Activated T-cell treated with anti-CD3 and anti-CD28 coated beads for 1 hour (primary cell): ENCODE data around the gene CDC42SE2.
"Not testable (repeated sequence)": the region's sequence is repeated elsewhere in the genome, so short reads cannot be mapped to it uniquely, and the experiment has no call there.

Experiments used
- DNase-seq: peaks from one replicate; pipeline ENCODE4 v3.0.0-alpha.2; 2020; ENCODE audit warnings: low read depth

Gene CDC42SE2

DNA sequence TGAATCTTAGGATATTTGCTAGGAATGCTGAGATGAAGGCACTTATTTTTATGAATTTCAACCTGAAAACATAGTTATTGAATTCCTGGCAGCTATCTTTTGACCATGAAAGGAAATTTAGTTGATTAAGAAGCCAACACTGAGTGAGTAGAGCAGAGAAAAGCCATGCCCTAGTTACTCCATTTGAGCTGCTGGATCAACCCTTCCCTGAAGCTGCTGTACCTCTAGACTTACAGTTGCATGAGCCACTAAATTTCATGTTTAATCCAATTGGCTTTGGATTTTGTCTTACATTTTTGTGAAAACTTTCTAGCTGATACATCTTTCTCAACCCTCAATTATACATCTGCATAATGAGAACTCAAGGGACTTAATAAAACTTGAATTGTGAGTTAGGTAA lies 54.6 kb downstream of the CDC42SE2 start:
- no peak for DNase-seq

DNA sequence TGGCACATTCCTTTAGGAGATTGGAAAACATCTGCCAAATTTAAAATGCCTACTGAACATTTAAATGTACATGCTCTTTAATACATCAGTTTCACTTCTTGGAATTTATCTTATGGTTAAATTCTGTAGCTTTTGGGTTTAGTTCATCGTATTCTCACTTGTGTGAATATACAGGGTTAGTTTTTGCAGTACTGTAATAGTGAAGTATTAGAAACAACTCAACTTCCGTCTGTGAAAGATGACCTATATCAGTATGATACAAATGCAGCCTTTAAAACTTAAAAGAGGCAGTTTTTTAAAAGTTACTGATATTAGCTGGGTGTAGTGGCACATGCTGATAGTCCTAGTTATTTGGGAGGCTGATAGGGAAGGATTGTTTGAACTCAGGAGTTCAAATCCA lies 57.2 kb downstream of the CDC42SE2 start:
- no peak for DNase-seq

DNA sequence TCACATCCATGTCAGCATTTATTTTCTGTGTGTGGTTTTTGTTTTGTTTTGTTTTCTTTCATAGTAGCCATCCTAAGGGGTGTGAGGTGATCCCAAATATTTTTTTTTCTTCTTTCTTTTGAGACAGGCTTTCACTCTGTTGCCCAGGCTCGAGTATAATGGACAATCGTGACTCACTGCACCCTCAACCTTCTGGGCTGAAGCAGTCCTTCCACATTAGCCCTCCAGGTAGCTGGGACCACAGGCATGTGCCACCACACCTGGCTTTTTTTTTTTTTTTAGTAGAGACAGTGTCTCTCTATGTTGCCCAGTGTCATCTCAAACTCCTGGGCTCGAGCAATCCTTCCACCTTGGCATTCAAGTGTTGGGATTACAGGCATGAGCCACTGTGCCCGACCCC lies 59.1 kb downstream of the CDC42SE2 start:
- no peak for DNase-seq

DNA sequence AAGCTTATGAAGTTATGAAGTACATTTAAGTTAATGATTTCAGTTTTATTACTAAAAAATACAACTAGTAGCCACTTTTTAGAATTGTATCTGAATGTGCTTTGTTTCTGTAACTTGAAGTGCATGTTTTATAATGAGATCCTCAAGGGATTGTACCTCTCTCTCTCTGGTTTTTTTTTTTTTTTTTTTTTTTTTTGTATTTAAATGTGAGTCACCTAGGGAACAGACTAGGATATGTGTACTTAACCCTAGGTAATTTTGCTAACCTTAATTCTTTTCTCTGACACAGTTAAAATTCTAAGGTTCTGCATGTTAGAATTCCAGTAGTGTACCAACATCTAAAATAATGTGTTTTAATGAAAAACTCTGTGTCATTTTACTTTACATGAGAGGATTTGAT lies 59.5 kb downstream of the CDC42SE2 start:
- DNase-seq, result no peak

DNA sequence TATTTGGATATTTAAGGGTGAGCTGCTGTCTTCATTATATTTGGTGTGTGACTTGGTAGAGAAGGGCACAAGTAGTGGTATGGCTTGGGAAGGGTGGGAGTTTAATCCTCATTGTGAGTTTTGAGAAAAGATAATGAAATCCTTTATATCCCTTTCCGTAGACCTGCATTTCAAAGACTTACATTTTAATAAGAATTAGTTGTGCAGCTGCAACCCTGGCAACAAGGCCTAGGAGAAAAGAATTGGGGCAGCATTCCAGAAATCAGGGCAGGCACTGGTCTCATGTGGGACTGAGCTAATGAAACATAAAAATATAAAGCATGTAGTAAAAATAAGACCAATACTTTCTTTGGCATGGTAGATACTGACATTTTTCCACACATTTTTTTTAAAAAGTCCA lies 60.5 kb downstream of the CDC42SE2 start:
- DNase-seq, result no peak

DNA sequence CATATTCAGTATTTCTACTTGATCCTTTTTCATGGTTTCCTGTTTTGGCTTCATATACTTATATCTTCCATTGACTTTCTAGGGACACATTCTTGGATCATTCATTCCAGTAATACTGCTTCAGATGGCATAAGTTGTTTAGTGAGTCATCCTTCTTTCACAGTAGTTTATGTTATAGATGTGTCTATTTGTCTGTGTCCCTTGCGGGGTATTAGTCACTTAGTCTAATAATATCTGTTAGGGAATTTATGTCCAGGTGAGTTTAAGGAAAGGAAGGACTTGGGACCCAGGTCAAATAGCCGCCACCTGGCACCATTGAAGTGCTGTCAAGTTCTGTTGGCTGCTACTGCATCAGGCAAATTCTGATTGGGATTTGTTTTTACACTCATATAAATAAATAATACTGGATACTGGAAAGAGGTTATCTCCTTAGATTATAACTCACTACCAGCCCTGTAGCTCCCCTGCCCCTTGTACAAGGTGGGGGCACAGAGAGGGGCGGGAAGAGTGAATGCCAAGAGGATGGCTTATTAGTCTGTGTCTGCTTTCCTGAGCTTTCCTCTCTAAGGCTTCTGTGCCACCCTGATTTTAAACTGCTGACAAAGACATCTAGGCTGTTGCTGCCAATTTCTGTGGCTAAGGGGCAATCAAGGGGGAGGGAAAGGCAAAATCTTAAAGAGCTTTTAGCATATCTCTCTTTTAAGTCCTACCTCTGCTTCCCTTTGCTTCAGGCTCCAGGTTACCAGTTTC lies 64.9 kb downstream of the CDC42SE2 start:
- DNase-seq, result no peak

DNA sequence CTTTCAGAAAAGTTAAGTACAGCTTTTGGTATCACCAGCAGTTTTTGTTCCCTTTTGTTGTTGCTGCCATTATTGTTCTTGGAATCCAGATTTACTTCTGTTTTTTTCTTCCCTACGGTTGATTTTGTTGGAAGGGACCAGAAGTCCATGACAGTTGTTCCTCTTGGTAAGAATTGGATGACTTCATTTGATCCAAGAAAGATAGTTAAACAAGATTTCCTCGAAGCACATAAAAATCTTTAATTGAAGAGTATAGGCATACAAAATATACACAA lies 65.4 kb downstream of the CDC42SE2 start:
- no peak for DNase-seq

DNA sequence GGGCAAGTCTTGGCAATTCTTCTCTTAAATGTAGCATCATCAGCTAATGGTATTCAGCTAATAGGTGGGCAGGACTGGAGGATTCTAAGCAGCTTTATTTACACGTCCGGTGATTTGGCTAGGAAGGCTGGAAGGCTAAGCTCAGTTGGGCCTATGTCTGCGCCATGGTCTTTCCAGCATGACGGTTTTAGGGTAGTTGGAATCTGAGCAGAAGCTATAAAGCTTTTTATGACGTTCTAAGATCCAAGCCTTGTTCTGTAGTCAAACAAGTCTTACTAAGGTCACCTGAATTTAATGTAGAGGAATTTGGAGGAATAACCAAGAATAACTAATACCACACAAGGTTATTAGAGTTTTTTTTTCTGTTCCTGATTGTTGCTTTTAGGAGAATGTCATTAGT lies 66.2 kb downstream of the CDC42SE2 start:
- no peak for DNase-seq

DNA sequence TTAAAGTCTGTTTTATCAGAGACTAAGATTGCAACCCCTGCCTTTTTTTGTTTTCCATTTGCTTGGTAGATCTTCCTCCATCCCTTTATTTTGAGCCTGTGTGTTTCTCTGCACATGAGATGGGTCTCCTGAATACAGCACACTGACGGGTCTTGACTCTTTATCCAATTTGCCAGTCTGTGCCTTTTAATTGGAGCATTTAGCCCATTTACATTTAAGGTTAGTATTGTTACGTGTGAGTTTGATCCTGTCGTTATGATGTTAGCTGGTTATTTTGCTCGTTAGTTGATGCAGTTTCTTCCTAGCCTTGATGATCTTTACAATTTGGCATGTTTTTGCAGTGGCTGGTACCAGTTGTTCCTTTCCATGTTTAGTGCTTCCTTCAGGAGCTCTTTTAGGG lies 71.9 kb downstream of the CDC42SE2 start:
- DNase-seq, result not testable (repeated sequence)

DNA sequence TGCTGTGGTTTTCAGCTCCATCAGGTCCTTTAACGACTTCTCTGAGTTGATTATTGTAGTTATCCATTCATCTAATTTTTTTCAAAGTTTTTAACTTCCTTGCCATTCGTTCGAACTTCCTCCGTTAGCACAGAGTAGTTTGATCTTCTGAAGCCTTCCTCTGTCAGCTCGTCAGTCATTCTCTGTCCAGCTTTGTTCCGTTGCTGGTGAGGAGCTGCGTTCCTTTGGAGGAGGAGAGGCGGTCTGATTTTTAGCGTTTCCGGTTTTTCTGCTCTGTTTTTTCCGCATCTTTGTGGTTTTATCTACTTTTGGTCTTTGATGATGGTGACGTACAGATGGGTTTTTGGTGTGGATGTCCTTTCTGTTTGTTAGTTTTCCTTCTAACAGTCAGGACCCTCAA lies 72.9 kb downstream of the CDC42SE2 start:
- DNase-seq, result not testable (repeated sequence)

DNA sequence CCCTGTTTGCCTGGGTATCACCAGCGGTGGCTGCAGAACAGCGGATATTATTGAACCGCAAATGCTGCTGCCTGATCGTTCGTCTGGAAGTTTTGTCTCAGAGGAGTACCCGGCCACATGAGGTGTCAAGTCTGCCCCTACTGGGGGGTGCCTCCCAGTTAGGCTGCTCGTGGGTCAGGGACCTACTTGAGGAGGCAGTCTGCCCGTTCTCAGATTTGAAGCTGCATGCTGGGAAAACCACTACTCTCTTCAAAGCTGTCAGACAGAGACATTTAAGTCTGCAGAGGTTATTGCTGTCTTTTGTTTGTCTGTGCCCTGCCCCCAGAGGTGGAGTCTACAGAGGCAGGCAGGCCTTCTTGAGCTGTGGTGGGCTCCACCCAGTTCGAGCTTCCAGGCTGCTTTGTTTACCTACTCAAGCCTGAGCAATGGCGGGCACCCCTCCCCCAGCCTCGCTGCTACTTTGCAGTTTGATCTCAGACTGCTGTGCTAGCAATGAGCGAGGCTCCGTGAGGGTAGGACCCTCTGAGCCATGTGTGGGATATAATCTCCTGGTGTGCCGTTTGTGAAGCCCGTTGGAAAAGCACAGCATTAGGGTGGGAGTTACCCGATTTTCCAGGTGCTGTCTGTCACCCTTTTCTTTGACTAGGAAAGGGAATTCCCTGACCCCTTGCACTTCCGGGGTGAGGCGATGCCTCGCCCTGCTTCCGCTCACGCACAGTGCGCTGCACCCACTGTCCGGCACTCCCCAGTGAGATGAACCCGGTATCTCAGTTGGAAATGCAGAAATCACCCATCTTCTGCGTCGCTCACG lies 73.6 kb downstream of the CDC42SE2 start:
- DNase-seq, result not testable (repeated sequence)

DNA sequence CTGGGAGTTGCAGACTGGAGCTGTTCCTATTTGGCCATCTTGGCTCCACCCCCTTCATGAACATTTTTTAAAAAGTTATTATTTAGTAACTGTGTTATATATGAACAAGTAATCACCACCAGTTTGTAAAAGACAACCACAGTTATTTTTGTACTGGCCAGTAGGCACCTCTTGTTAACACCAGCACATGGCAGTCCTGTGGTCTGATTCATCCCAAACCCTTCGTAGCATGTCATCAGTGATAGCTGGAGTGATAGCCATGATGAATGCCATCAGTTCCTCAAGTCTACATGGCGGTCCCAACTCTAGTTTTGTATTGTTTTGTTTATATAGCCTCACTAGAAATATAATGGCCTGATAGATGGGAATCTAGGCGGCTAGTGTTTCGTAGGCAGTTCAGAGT lies 74.2 kb downstream of the CDC42SE2 start:
- DNase-seq, result no peak

DNA sequence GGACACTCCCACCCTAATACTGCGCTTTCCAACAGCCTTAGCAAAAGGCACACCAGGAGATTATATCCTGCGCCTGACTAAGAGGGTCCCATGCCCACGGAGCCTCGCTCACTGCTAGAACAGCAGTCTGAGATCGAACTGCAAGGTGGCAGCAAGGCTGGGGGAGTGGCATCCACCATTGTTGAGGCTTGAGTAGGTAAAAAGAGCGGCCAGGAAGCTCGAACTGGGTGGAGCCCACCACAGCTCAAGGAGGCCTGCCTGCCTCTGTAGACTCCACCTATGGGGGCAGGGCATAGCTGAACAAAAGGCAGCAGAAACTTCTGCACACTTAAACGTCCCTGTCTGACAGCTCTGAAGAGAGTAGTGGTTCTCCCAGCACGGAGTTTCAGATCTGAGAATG lies 80.4 kb downstream of the CDC42SE2 start:
- DNase-seq, result not testable (repeated sequence)

DNA sequence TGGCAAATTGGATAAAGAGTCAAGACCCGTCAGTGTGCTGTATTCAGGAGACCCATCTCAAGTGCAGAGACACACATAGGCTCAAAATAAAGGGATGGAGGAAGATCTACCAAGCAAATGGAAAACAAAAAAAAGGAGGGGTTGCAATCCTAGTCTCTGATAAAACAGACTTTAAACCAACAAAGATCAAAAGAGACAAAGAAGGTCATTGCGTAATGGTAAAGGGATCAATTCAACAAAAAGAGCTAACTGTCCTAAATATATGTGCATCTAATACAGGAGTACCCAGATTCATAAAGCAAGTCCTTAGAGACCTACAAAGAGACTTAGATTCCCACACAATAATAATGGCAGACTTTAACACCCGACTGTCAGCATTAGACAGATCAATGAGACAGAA lies 82.4 kb downstream of the CDC42SE2 start:
- not testable (repeated sequence) for DNase-seq

DNA sequence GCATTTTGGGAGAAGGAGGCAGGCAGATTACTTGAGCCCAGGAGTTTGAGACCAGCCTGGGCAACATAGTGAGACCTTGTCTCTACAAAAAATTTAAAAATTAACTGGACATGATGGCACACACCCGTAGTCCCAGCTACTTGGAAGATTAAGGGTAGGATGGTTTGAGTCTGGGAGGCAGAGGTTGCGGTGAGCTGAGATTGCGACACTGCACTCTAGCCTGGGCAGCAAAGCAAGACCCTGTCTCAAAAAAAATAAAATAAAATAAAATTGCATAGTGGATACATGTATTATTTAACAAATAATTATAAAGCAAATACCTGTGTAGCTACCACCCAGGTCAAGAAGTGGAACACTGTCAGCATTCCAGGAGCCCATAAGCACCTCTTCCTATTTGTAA lies 90.1 kb downstream of the CDC42SE2 start:
- DNase-seq, result no peak

DNA sequence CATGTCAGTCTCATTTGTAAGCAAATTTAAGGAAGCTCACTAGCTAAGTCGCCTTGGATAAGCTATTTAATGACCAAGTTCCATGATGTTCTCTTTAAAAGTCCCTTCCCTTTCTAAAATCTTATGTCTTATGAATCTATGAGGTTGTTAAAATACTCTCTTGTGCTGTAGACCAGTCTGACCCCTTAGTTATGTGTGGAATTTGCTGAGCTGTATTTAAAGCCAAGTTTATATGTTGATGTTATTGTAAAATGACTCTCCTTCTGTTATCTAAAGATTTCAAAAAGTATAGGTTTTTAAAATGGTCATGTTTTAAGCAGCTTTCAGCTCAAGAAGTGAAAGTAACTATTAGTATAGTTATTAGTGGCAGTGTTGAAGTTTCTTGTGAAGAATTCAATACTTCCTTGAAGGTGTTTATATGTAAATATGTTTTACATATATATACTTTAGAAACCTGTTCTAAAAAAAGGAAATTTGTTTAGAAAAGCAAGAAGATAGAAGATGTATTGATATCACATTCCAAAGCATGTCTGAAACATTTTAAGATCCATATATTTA lies 92.2 kb downstream of the CDC42SE2 start:
- DNase-seq, result no peak

DNA sequence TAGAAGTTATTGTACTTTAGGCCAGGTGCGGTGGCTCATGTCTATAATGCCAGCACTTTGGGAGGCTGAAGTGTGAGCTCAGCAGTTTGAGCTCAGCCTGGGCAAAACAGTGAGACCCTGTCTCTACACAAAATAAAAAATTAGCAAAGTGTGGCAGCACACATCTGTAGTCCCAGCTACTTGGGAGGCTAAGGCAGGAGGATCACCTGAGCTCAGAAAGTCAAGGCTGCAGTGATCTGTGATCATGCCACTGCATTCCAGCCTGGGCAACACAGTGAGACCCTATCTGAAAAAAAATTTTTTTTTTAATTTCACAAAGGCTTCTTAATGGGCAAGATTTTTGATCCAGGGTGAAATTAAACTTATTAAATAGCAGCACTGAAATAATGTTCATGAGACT lies 92.8 kb downstream of the CDC42SE2 start:
- DNase-seq, result no peak

DNA sequence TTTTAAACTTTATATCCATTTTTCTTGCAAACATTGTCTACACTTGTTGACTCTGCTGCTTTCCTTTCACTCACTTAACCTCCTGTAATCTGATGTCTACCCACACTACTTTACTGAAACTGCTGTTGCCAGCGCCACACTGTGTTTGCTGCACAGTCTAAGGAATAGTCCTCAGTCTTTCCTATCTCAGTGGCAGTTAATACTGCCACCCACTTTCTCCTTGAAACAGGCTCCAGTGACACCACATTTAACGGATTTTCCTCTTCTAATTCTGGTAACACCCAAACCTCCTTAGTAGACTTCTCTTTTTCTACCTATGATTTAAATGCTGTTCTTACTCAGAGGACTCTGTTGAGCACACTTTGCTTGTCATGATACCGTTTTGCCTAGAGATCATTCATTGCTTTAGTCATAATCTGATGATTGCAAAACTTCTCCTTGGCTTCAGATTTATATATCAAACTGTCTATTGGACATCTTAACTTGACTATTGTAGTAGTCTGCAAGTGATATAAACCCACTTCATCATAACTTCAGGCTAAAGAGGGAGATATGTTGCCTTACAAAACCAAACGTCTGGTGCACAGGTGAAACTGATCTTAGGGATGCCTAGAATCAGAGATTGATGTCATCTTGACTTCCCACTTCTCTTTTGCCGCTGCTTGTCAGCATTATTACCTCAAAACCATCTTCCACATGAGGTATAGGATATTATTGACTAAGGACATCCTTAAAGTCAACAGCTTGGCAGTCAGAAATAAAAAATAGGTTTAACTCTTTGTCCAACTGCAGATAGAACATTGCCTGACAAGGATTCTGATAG lies 94.1 kb downstream of the CDC42SE2 start:
- no peak for DNase-seq

DNA sequence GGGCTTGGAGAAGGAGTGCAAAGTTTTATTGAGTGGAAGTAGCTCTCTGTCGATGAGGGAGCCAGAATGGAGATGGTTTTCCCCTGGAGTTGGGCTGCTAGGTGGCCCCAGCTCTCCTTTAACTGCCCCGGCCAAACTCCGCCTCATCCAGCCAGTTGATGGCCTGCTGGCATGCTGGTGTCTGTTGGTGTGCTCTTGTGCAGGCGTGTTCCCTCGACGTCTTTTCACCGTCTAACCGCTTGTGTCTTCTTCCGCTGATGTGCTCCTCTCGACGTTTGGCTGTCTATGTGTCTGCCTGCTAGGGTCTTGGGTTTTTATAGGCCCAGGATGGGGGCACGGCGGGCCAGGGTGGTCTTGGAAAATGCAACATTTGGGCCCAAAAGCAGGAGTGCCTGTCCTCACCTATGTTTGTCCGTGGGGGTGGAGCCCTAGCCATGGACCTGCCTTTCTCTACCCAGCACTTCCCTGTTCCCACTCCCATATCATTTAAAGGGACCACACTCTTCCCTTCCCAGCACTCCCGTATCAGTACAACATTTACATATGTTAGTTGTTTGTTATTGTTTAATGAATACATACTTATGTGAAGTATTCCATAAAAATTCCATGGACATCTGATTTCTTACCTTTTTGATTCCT lies 97.9 kb downstream of the CDC42SE2 start:
- no peak for DNase-seq

DNA sequence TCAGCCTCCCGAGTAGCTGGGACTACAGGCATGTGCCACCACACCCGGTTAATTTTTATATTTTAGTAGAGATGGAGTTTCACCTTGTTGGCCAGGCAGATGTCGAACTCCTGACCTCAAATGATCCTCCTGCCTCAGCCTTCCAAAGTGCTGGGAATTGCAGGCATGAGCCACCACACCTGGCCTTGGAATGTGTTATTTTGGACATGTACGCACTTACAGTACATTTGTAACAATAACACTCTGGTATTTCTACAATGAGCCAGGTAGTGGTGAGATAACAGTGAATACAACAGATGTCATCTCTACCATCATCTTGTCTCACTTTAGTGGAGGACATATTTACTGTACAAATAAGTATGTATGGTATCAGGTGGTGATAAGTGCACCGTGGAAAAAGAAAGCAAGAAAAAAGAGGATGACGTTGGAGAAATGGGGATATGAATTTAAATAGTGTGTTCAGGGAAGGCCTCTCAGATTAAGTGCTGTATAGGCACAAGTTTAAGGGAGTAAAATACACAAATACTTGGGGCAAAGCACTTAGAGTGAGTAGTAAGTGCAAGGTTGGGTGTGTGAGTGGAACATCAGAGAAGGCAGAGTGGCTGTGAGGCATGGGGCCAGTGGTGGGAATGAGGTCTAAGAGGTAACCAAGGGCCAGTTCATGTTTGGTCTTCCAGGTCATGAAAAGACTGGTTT lies 100.1 kb downstream of the CDC42SE2 start:
- DNase-seq, result no peak

DNA sequence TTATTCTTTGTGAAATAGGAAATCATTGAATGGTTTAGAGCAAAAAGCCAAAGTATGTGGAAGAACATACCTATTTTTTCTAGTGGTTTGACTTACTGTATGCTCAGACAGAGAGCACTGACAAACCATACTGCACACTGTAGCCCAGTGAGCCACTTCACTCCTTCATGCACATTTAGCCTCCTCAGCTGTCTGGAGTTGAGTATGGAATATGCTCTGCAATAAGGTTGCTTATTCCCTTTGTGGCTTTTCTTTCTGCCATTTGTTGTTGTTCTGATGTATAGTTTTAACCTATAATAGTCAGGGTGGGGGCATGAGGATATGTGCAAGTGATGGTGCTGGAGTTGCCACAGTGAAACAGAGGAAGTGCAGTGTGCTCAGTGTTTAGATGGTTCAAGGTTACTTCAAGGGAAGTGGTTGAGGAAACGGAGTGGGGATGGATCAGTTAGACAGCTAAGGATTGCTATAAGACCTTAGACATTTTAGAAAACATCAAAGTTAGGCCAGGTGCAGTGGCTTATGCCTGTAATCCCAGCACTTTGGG lies 100.7 kb downstream of the CDC42SE2 start:
- DNase-seq, result no peak
